BLaER1 (cell line): Measurements from ENCODE around the gene KRTAP1-4.
"Not testable (repeated sequence)": the region's sequence is repeated elsewhere in the genome, so short reads cannot be mapped to it uniquely, and the experiment has no call there.

Experiments used
- H3K27ac ChIP-seq: shearing (Covaris generic); formaldehyde crosslinking; 2 replicates; pipeline ENCODE4 v1.8.1; 2022
- H3K27me3 ChIP-seq: shearing (Covaris generic); formaldehyde crosslinking; 2 replicates; pipeline ENCODE4 v1.8.1; 2022
- H3K36me3 ChIP-seq: shearing (Covaris generic); formaldehyde crosslinking; 2 replicates; pipeline ENCODE4 v1.8.1; 2022
- H3K4me1 ChIP-seq: shearing (Covaris generic); formaldehyde crosslinking; 2 replicates; pipeline ENCODE4 v1.8.1; 2022
- H3K4me2 ChIP-seq: shearing (Covaris generic); formaldehyde crosslinking; 2 replicates; pipeline ENCODE4 v1.8.1; 2022
- H3K4me3 ChIP-seq: shearing (Covaris generic); formaldehyde crosslinking; 2 replicates; pipeline ENCODE4 v1.8.1; 2022
- H3K9ac ChIP-seq: shearing (Covaris generic); formaldehyde crosslinking; 2 replicates; pipeline ENCODE4 v1.8.1; 2022
- H3K9me3 ChIP-seq: shearing (Covaris generic); formaldehyde crosslinking; 2 replicates; pipeline ENCODE4 v1.8.1; 2022
- H4K20me1 ChIP-seq: shearing (Covaris generic); formaldehyde crosslinking; 2 replicates; pipeline ENCODE4 v1.8.1; 2022
- Cebpa-rat ChIP-seq: shearing (Covaris generic); IDR thresholded peaks from 2 replicates; pipeline ENCODE4 v1.8.1; 2022

The KRTAP1-4 gene

GRCh38 chr17:41029633-41030245 is at the start of gene KRTAP1-4:
Gene KRTAP1-4, minus strand, starts transcription at chr17:41030195. Its CDS starts 117 bp downstream, at chr17:41030078.
- Histone ChIP-seq H3K27me3 (no peaks in the 10 kb centered on the region), H4K20me1 (no peaks in the 10 kb centered on the region), H3K9me3 (no peaks in the 10 kb centered on the region), H3K4me3 (no peak within 1 kb of the TSS), H3K27ac (no peak within 1 kb of the TSS), H3K4me2 (no peak within 1 kb of the TSS), H3K4me1 (no peaks in the 10 kb centered on the region), H3K36me3 (no peaks in the 10 kb centered on the region), H3K9ac (no peak within 1 kb of the TSS)
- no peak for TF ChIP-seq Cebpa-rat

GRCh38 chr17:41076788-41077187 is 46.8 kb upstream of the KRTAP1-4 start:
- TF ChIP-seq Cebpa-rat = no peak
- H3K36me3 ChIP-seq = no peaks in the 10 kb centered on the region

GRCh38 chr17:41073676-41074075 is 43.7 kb upstream of the KRTAP1-4 start:
- H3K4me1 ChIP-seq = no peaks in the 10 kb centered on the region
- H3K9me3 ChIP-seq = no peaks in the 10 kb centered on the region
- no peaks in the 10 kb centered on the region for H3K36me3 ChIP-seq
- no peak for TF ChIP-seq Cebpa-rat
- H3K9ac ChIP-seq = no peak overlapping the region
- no peaks in the 10 kb centered on the region for H3K27me3 ChIP-seq
- H3K4me2 ChIP-seq = no peak overlapping the region
- no peak overlapping the region for H3K27ac ChIP-seq
- no peak overlapping the region for H3K4me3 ChIP-seq
- no peaks in the 10 kb centered on the region for H4K20me1 ChIP-seq

More at GRCh38 chr17:41076788-41077187, 46.8 kb upstream of the KRTAP1-4 start:
- Histone ChIP-seq H3K9ac (no peak overlapping the region), H3K4me1 (no peaks in the 10 kb centered on the region), H3K4me2 (no peak overlapping the region), H3K27ac (no peak overlapping the region), H3K9me3 (no peaks in the 10 kb centered on the region), H4K20me1 (no peaks in the 10 kb centered on the region), H3K27me3 (no peaks in the 10 kb centered on the region), H3K4me3 (no peak overlapping the region)

- no peak overlapping the region for H3K4me3 ChIP-seq
- H3K9me3 ChIP-seq = no peaks in the 10 kb centered on the region
- no peaks in the 10 kb centered on the region for H3K27me3 ChIP-seq
- H4K20me1 ChIP-seq = no peaks in the 10 kb centered on the region
- TF ChIP-seq Cebpa-rat = no peak
- no peaks in the 10 kb centered on the region for H3K36me3 ChIP-seq
- H3K4me1 ChIP-seq = no peaks in the 10 kb centered on the region
- no peak overlapping the region for H3K27ac ChIP-seq
- H3K9ac ChIP-seq = no peak overlapping the region
- no peak overlapping the region for H3K4me2 ChIP-seq
These were observed 41.8 kb upstream of the KRTAP1-4 start for GRCh38 chr17:41071606-41072360.

GRCh38 chr17:41069031-41069430 is 39.0 kb upstream of the KRTAP1-4 start:
- TF ChIP-seq Cebpa-rat = no peak
- no peaks in the 10 kb centered on the region for H3K4me1 ChIP-seq

GRCh38 chr17:41067281-41067680 is 37.3 kb upstream of the KRTAP1-4 start:
- Histone ChIP-seq H3K27ac (no peak overlapping the region), H3K4me2 (no peak overlapping the region), H4K20me1 (no peaks in the 10 kb centered on the region), H3K4me1 (no peaks in the 10 kb centered on the region), H3K36me3 (no peaks in the 10 kb centered on the region), H3K4me3 (no peak overlapping the region), H3K27me3 (no peaks in the 10 kb centered on the region), H3K9me3 (no peaks in the 10 kb centered on the region), H3K9ac (no peak overlapping the region)
- TF ChIP-seq Cebpa-rat = no peak

More at GRCh38 chr17:41069031-41069430, 39.0 kb upstream of the KRTAP1-4 start:
- Histone ChIP-seq H3K27ac (no peak overlapping the region), H3K4me3 (no peak overlapping the region), H3K9me3 (no peaks in the 10 kb centered on the region), H3K4me2 (no peak overlapping the region), H4K20me1 (no peaks in the 10 kb centered on the region), H3K36me3 (no peaks in the 10 kb centered on the region), H3K27me3 (no peaks in the 10 kb centered on the region), H3K9ac (no peak overlapping the region)

- Histone ChIP-seq H4K20me1 (no peaks in the 10 kb centered on the region), H3K4me2 (no peak within 1 kb of the TSS), H3K4me1 (no peaks in the 10 kb centered on the region), H3K4me3 (no peak within 1 kb of the TSS), H3K9me3 (no peaks in the 10 kb centered on the region), H3K9ac (no peak within 1 kb of the TSS), H3K27me3 (no peaks in the 10 kb centered on the region), H3K36me3 (no peaks in the 10 kb centered on the region), H3K27ac (no peak within 1 kb of the TSS)
- no peak for TF ChIP-seq Cebpa-rat
These were observed 36.0 kb upstream of the KRTAP1-4 start, which contains the start of gene KRTAP2-4 for GRCh38 chr17:41065829-41066624. Gene KRTAP2-4, minus strand, starts transcription at chr17:41065879. Its CDS starts 34 bp downstream, at chr17:41065845.

- H3K9me3 ChIP-seq, H3K9ac ChIP-seq, H3K4me1 ChIP-seq, H3K4me2 ChIP-seq, H3K27ac ChIP-seq, H3K27me3 ChIP-seq, H3K36me3 ChIP-seq, H3K4me3 ChIP-seq, H4K20me1 ChIP-seq: not testable (repeated sequence)
These were observed 35.2 kb upstream of the KRTAP1-4 start for GRCh38 chr17:41065016-41065689.

- TF ChIP-seq Cebpa-rat = no peak
- H3K36me3 ChIP-seq = no peaks in the 10 kb centered on the region
- H3K9ac ChIP-seq = no peak overlapping the region
- no peaks in the 10 kb centered on the region for H3K9me3 ChIP-seq
- H3K4me1 ChIP-seq = no peaks in the 10 kb centered on the region
- H3K27me3 ChIP-seq = no peaks in the 10 kb centered on the region
- no peak overlapping the region for H3K4me3 ChIP-seq
- no peak overlapping the region for H3K4me2 ChIP-seq
- no peaks in the 10 kb centered on the region for H4K20me1 ChIP-seq
- no peak overlapping the region for H3K27ac ChIP-seq
These were observed 34.3 kb upstream of the KRTAP1-4 start for GRCh38 chr17:41064301-41064700.
